AG20443 (cell line): Measurements from ENCODE around the gene TTC4.

ENCODE experiments used
- DNase-seq: peaks from one replicate; pipeline ENCODE4 v3.0.0; 2012; ENCODE audit warnings: low spot score, mixed read lengths

Gene TTC4, protein sequence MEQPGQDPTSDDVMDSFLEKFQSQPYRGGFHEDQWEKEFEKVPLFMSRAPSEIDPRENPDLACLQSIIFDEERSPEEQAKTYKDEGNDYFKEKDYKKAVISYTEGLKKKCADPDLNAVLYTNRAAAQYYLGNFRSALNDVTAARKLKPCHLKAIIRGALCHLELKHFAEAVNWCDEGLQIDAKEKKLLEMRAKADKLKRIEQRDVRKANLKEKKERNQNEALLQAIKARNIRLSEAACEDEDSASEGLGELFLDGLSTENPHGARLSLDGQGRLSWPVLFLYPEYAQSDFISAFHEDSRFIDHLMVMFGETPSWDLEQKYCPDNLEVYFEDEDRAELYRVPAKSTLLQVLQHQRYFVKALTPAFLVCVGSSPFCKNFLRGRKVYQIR

DNA sequence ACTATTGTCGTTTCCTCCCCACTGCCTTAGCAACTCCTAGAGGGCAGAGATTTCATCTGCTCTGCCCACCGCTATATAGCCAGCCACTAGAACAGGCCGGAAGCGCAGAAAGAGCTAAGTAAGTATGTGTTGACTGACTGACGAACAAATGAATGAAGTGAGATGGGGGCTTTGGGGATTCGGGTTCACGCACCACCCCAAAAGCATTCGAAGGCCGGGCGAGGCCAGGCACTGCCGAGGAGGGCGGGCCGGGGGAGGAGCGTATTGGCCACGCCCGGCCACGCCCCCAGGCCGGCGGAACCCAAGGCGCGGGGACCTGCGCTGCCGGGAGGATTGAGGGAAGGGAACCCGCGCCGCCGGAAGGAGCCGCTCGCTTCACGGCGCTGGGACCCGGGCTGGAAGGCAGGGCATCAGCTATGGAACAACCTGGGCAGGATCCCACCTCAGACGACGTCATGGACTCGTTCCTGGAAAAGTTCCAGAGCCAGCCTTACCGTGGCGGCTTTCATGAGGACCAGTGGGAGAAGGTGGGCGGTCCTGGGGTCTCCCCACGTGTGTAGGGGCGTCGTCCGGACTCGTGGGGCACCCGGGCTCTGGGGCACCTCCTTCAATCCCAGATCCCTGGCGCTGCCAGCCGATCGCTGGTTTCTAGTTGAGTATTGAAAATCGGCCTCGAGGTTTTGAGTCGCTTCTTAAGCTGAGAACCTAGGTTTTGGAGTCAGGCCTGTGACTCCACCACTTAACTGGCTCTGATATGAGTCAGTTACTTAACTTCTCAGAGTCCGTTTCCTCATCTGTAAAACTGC is at the start of gene TTC4:
Gene TTC4 (plus strand): TSS at position 369 of the 806 bp plus-strand sequence. CDS start 48 bp downstream, at position 417.
- peak; percentile 99 for DNase-seq

DNA sequence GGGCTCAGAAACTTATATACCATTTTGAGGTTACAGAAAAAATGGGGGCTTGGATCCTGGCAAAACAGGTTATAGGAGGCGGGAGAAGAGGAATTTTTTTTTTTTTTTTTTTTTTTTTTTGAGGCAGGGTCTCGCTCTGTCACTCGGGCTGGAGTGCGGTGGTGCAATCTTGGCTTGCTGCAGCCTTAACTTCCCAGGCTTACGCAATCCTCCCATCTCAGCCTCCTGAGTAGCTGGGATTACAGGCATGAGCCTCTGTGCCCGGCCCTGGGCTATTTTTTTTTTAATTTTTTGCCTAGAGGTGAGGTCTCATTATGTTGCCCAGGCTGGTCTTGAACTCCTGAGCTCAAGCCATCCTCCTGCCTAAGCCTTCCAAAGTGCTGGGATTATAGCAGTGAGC is 49.3 kb upstream of the TTC4 start:
- no peak for DNase-seq

DNA sequence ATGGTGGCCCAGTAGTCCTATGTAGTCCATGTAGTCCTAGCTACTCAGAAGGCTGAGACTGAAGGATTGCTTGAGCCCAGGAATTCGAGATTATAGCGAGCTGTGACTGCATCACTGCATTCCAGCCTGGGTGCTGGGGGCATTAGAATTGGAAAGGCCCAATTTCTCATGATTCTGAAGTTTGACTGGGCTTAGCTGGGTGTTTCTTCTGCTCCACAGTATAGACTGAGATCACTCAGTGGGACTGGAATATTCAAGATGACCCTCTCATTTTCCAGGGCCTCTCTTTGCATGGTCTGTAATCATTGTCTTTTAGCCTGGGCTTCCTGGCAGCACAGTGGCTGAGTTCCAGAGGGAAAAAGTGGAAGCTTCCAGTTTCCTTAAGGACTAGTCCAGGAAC is 47.9 kb upstream of the TTC4 start:
- no peak for DNase-seq

GRCh38 chr1:54668567-54668966 is 47.1 kb upstream of the TTC4 start:
- DNase-seq: no peak

GRCh38 chr1:54671985-54672608 is 43.6 kb upstream of the TTC4 start:
- peak; percentile 86 for DNase-seq

DNA sequence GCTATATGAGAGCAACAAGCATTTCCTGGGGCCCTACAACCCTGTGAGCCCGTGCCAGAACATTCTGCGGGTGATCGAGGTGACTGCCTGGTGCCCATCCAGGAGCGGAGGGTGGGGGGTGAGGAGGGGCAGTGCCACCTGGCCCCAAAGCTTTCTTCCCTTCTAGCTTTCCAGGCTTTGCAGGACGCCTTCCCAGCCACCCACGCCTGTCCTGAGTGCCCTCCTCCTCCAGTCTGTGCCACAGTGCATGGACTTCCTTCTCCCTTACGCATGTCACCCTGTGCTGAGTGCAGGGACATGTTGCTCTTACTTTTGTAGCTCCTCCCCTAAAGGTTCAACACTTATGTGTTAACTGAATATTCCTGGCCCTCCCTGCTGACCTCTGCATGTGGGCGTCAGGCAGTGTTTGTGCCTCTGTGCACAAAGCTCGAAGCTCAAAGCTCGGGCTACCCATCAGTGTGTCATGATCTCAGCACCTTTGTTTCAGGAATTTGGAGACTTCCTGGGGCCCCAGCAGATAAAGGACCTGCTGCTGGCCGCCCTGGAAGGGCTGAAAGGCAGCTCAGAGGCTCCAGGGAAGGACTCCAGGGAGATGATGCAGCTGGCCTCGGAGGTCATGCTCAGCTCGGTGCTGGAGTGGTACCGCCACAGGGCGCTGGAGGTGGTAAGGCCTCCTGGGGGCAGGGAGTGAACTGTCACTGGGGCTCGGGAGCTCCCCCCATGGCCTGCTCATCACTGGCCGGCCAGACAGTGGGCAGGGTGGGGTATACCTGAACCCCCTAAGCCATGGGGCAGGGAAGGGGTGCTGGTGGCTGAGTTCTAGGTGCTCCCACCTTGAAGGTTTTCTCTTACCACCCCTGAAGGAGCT is 36.7 kb upstream of the TTC4 start:
- no peak for DNase-seq

DNA sequence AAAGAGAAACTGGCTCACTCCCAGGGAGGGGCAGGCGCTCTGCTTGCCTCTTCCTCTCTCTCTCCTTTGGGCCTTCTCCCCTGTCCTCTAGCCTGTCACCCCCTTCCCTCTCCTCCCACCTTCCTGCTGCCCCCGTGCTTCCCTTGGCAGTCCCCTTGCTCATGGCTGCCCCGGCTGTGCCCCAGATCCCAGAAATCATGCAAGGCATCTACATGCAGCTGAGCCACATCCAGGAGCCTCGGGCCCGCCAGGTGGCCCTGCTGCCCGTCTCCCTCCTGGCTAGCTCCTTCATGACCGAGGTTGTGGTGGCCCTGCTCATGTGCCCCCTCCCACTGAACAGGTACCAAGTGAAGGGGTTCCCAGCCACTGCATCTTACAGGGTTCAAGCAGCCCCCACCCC is 36.0 kb upstream of the TTC4 start:
- DNase-seq: no peak

DNA sequence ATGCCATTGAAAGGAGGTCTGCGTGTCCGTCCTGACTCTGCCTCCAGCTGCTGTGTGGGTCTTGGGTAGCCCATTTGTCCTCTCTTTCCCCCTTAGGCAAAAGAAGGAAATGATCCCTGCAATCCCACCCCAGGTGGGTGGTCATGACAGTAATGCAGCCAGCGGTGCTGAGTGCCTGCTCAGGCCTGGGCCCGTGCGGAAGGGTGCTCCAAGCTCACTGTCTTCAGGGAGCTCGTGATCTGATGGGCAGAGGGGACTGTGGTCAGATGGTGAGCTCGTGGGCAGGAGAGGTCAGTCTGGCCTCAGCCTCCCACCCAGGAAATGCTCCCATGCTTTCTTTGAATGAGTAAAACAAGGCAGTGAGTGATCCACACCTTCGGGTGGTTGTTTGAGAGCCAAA is 35.3 kb upstream of the TTC4 start:
- DNase-seq: no peak

DNA sequence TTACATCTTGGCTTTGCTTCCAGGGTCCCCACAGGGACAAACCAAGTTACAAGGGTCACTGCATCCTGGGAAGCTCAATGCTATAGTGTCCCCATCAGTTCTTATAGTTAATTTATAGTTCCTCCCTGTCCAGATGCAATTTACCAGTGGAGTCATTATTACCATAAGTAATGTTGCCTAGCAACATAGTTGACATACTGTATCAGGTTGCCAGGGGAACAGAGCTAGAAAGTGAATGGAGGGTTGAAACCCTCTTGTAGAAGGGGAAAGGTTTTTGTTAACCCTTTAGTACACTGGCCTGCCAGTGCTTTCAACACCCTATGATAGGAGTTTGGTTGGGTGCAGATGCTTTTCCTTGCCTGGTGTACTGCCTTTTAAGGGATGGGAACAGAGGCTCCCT is 34.3 kb upstream of the TTC4 start:
- DNase-seq: no peak

DNA sequence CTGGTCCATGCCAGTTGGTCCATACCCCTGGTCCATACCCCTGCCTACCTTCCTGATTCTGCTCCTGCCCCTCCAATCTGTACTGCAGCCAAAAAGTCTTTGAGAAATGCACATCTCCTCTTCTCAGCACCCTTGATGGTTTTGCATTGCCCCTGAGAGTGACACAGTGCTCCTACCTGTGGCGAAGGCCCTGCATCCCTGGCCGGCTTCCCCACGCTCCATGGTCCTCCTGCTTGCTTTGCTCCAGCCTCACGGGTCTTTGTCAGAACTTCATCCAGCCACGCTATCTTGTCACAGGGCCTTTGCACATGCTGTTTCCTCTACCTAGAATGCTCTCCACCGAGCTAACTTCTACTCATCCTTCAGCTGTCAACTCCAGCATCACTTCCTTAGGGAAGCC is 32.2 kb upstream of the TTC4 start:
- DNase-seq: no peak

- no peak for DNase-seq
These were observed 30.2 kb upstream of the TTC4 start for GRCh38 chr1:54685335-54685905.

GRCh38 chr1:54686155-54686554 is 29.5 kb upstream of the TTC4 start:
- DNase-seq: no peak

GRCh38 chr1:54694771-54695170 is 20.9 kb upstream of the TTC4 start:
- DNase-seq: no peak

GRCh38 chr1:54695221-54695620 is 20.4 kb upstream of the TTC4 start:
- DNase-seq: no peak

- DNase-seq: no peak
These were observed 19.9 kb upstream of the TTC4 start for GRCh38 chr1:54695764-54696163.

- no peak for DNase-seq
These were observed 19.4 kb upstream of the TTC4 start for GRCh38 chr1:54696262-54696661.

GRCh38 chr1:54697896-54698295 is 17.8 kb upstream of the TTC4 start:
- DNase-seq: no peak

- no peak for DNase-seq
These were observed 17.3 kb upstream of the TTC4 start for GRCh38 chr1:54698346-54698745.

GRCh38 chr1:54699936-54700525 is 15.6 kb upstream of the TTC4 start:
- DNase-seq: no peak

GRCh38 chr1:54701066-54701465 is 14.6 kb upstream of the TTC4 start:
- no peak for DNase-seq

GRCh38 chr1:54701996-54702395 is 13.7 kb upstream of the TTC4 start:
- DNase-seq: no peak
